WI38 (cell line): Measurements from ENCODE around the gene ANK3.

Experiments used
- H3K4me3 ChIP-seq: 2 replicates; pipeline ENCODE4 v1.5.1; 2011; ENCODE audit warnings: low read depth, mild to moderate bottlenecking, control low read depth, low read length
- TF ChIP-seq, protein P1 (sequence below): IDR thresholded peaks from 2 replicates; pipeline ENCODE4 v1.5.1; 2012; ENCODE audit warnings: low read depth, mild to moderate bottlenecking, control low read depth, low read length

Gene ANK3

GRCh38 chr10:60208676-60209269 lies 180.9 kb downstream of the ANK3 start:
- TF ChIP-seq, protein P1, sequence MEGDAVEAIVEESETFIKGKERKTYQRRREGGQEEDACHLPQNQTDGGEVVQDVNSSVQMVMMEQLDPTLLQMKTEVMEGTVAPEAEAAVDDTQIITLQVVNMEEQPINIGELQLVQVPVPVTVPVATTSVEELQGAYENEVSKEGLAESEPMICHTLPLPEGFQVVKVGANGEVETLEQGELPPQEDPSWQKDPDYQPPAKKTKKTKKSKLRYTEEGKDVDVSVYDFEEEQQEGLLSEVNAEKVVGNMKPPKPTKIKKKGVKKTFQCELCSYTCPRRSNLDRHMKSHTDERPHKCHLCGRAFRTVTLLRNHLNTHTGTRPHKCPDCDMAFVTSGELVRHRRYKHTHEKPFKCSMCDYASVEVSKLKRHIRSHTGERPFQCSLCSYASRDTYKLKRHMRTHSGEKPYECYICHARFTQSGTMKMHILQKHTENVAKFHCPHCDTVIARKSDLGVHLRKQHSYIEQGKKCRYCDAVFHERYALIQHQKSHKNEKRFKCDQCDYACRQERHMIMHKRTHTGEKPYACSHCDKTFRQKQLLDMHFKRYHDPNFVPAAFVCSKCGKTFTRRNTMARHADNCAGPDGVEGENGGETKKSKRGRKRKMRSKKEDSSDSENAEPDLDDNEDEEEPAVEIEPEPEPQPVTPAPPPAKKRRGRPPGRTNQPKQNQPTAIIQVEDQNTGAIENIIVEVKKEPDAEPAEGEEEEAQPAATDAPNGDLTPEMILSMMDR, result peak; percentile 59
- no peak overlapping the region for H3K4me3 ChIP-seq

- TF ChIP-seq, protein P1, result no peak
- no peak overlapping the region for H3K4me3 ChIP-seq
These were observed 181.8 kb downstream of the ANK3 start for GRCh38 chr10:60207894-60208293.

- TF ChIP-seq, protein P1, result no peak
- no peak overlapping the region for H3K4me3 ChIP-seq
These were observed 182.9 kb downstream of the ANK3 start for GRCh38 chr10:60206735-60207134.

- no peak overlapping the region for H3K4me3 ChIP-seq
- TF ChIP-seq, protein P1, result no peak
These were observed 183.9 kb downstream of the ANK3 start for GRCh38 chr10:60205741-60206140.

DNA sequence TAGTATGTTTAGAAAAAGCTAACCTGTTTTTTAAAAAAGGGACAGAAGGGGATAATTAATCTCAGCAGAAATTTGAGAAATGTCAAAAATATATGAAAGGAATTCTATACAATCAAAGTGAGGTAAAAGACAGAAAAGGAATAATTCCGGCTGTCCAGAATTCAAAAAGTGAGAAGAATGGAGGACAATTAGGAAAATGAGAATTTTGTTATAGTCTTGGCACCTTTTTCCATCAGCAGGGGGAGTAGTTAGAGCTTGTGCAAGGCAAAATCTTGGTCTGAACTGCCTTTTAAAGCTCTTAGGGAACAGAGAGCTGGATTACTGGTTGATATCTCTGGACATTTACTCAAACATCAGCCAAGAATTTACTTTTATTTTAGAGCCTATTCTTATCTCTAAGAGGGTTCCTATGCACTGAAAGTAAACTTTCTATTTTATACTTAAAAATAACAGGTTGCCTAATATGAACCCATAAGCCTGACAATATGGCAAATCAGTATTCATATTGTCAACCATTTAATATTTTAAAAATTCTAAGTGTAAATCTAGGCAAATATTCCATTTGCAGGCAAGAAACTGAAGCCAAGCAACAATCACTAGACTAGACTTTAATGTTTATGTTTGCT lies 185.6 kb downstream of the ANK3 start:
- H3K4me3 ChIP-seq, result no peak overlapping the region

DNA sequence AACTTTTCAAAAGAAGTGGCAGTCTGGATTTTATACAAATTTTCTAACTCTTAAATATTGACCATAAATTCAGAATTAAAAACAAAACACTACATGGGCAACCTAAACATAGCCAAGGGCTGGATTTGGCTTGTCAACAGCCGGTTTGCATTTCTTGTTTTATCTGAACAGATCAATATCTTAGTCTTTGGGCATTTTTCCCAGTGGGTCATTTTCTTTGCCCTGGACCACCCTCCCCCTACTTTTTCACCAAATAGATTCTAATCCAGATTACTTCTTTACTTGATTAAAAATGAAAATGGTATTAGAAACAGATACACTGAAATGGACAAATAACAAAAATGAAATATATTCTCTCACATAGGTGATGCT lies 189.0 kb downstream of the ANK3 start:
- H3K4me3 ChIP-seq, result no peak overlapping the region
- TF ChIP-seq, protein P1, result no peak

More for the DNA sequence above, 185.6 kb downstream of the ANK3 start:
- TF ChIP-seq, protein P1, result peak; percentile 51

DNA sequence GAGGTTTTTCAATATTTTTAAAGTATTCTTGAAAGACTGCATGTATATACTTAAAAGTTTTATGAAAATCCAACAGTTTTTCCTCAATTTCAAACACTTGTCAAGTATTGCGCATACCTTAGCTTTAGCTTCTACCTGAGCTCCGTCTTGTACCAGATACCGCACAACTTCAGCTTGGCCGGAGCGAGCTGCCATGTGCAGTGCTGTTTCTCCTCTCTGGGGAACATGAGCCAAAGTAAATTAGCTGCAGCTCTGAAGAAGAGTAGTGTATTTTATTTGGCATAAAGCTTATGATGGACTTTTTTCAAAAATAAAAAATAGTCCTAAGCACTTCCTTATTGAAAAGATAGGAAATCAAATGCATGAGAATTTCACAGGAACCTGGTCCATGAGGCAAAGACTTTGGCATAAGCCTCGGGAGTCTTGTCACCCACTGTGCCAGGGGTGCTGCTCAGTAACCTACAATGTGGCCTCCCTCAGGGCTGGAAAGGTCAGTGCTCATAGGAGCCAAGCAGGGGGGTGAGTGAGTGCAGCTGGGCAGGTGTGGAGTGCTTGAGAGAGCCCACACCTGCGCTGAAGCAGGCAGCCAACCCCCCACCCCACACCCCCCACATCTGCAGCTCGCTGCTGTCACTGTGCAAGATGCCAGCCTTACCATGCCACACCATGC lies 189.5 kb downstream of the ANK3 start:
- TF ChIP-seq, protein P1, result no peak
- H3K4me3 ChIP-seq, result no peak overlapping the region
